PFSK-1 (cell line): ENCODE measurements around the gene JMJD4.

Source experiments
- FOXP2 ChIP-seq: optimal IDR thresholded peaks from 2 replicates; pipeline ENCODE3; 2011; ENCODE audit warnings: borderline replicate concordance, control low read depth, inconsistent platforms; ENCODE audit not compliant: insufficient read depth; ENCODE audit errors: extremely low read length, extremely low read depth
- POLR2AphosphoS5 ChIP-seq: IDR thresholded peaks from 2 replicates; pipeline ENCODE4 v1.6.1; 2012; ENCODE audit warnings: low read depth, mild to moderate bottlenecking, control low read depth, low read length, moderate library complexity
- REST ChIP-seq, 2 experiments: IDR thresholded peaks; 2 replicates each; pipeline versions ENCODE4 v1.6.1 to v1.8.0; 2011 to 2012; ENCODE audit warnings: low read depth in 2 of 2, low read length in 2 of 2, control low read depth in 1 of 2, inconsistent platforms in 1 of 2, mild to moderate bottlenecking in 1 of 2, moderate library complexity in 1 of 2; ENCODE audit not compliant: insufficient read depth in 1 of 2
- SIN3A ChIP-seq: IDR thresholded peaks from 2 replicates; pipeline ENCODE4 v1.6.1; 2012; ENCODE audit warnings: mild to moderate bottlenecking, low read length, moderate library complexity, borderline replicate concordance; ENCODE audit not compliant: insufficient read depth
- TAF1 ChIP-seq: IDR thresholded peaks from 2 replicates; pipeline ENCODE4 v1.6.1; 2012; ENCODE audit warnings: low read length, control low read depth, borderline replicate concordance; ENCODE audit not compliant: insufficient read depth

The JMJD4 gene

GRCh38 chr1:227732586-227733308 lies 2.4 kb downstream of the JMJD4 start:
- TF ChIP-seq SIN3A (no peak), TAF1 (no peak), FOXP2 (no peak), POLR2AphosphoS5 (no peak), REST (IDR thresholded peaks at IDR 0.05; ENCODE audit: insufficient read depth in 1 of 2, low read depth in 2 of 2, low read length in 2 of 2) (no peak)

DNA sequence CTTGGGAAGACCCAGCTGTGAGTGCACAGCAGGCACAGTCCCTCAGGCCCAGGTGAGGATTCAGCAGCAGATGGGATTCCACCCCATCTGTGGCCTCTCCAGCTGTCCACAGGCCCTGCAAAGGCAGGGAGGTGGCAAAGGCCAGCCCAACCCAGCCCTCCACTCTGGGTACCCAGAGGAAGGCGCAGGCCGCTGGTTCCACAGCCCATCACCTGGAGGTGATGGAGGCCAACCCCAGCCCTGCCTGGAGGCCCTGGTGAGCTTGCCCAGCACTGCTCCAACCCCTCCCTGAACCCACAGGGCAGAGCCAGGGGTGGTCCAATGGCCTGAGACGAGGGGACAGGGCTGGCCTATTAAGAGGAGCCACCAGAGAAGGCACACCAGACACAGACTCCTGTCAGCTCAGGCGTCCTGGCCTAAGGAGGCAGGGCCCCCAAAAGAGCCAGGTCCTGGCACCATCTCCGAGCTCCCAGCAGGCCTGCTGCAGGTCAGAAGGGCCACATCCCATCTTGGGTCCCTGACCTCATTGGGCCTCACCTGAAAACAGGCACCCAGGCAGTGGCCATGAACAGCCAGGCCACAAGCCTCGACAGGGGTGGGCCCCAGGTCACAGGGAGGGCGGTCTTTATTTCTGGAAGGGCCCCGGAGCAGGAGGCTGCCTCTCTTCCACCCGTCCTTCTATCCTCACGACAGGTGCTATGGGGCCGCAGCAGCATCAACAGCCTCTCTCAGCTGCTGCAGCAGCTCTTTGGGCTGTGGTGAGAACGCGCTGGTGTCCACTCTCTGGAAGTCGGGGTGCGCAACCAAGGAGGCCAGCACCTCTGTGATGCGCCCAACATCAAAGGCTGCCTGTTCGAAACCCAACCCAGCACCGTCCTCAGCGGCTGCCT lies 3.2 kb downstream of the JMJD4 start:
- TF ChIP-seq FOXP2 (no peak), POLR2AphosphoS5 (no peak), TAF1 (no peak), SIN3A (no peak), REST (IDR thresholded peaks at IDR 0.05; ENCODE audit: insufficient read depth in 1 of 2, low read depth in 2 of 2, low read length in 2 of 2) (no peak)

DNA sequence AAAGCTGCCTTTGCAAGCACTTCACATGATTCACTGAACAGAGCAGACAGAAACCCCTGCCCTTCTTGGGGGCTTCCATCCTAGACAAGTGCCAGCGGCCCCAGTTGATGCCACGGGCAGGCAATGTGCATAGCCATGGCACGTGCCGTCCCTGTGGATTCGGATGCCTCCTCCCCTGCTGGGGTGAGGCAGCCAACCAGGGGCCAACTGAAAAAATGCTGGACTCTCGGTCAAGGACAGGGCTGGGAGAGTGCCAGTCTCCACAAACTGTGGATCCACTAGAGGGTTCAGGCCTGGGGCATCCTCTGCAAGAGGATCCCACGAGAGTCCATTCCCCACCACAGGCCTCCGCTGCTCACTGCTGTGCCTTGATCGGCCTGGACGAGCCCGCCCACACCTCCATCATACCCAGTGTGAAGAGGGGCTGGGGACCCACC lies 3.8 kb downstream of the JMJD4 start:
- TF ChIP-seq SIN3A (no peak), POLR2AphosphoS5 (peak; percentile 40; the same call in 1 of the 2 replicates)

GRCh38 chr1:227730630-227731151 lies 4.4 kb downstream of the JMJD4 start:
- TF ChIP-seq TAF1 (no peak), FOXP2 (no peak), REST (IDR thresholded peaks at IDR 0.05; ENCODE audit: insufficient read depth in 1 of 2, low read depth in 2 of 2, low read length in 2 of 2) (no peak), SIN3A (no peak), POLR2AphosphoS5 (no peak; the same call in 1 of the 2 replicates)

- TF ChIP-seq FOXP2, result no peak
Observed at GRCh38 chr1:227729881-227730629, 5.0 kb downstream of the JMJD4 start.
